Thyroid gland (tissue), 4 donors: ENCODE results near the gene SLC16A5. TPM values are rescaled to one million over a fixed set of nuclear protein-coding genes. Genes with fewer than 3 reads are reported as not detected.
"Not testable (repeated sequence)": the region's sequence is repeated elsewhere in the genome, so short reads cannot be mapped to it uniquely, and the experiment has no call there.

Source experiments
- DNase-seq, 2 donors: peaks; one replicate each; pipeline ENCODE4 v3.0.0-alpha.2; 2019
- H3K27ac ChIP-seq, 3 donors: fragments of 200-600 bp; sonication (generic); 1 replicate in 2 of 3; 2 replicates in 1 of 3; pipeline ENCODE4 v1.5.1; 2016 to 2019; ENCODE audit warnings: mild to moderate bottlenecking in 1 of 3, moderate library complexity in 1 of 3
- H3K27me3 ChIP-seq: fragments of 200-600 bp; sonication (generic); one replicate; pipeline ENCODE4 v1.5.1; 2019
- H3K36me3 ChIP-seq, 2 donors: fragments of 200-600 bp; sonication (generic); one replicate each; pipeline ENCODE4 v1.5.1; 2016 to 2019
- H3K4me1 ChIP-seq, 2 donors: fragments of 200-600 bp; sonication (generic); one replicate each; pipeline ENCODE4 v1.5.1; 2017 to 2019
- H3K4me3 ChIP-seq, 3 donors: fragments of 200-600 bp; sonication (generic); replicated peaks in 1 of 3; 1 replicate in 2 of 3; 2 replicates in 1 of 3; pipeline ENCODE4 v1.5.1; 2016; ENCODE audit warnings: mild to moderate bottlenecking in 1 of 3
- H3K9me3 ChIP-seq: fragments of 200-600 bp; sonication (generic); one replicate; pipeline ENCODE4 v1.5.1; 2017
- POLR2A ChIP-seq, 2 donors: fragments of 450-650 bp; IDR thresholded peaks; one replicate each; pipeline ENCODE4 v1.6.1; 2017; ENCODE audit warnings: antibody characterized with exemption in 2 of 2, mild to moderate bottlenecking in 2 of 2, moderate library complexity in 1 of 2
- WGBS, 2 donors: methylation state at CpG; one replicate each; pipeline ENCODE4 v1.1.5; 2017; 5-methylcytosine and 5-hydroxymethylcytosine counted together
- intact Hi-C: fragments of 100-400 bp; cut with DNase I; formaldehyde crosslinking; loops from one replicate; pipeline ENCODE4 v1.15.1; 2023
- total RNA-seq, 4 donors: library from RNA; depleted of rRNA; stranded (reverse); fragments of >200 nt; gene quantifications; one replicate each; pipeline ENCODE4 v1.2.3, GENCODE V29; 2016
- TF ChIP-seq, protein P1 (sequence below), 6 experiments: fragments of 200-600 bp in 3 of 6; fragments of 450-650 bp in 3 of 6; sonication (generic) in 3 of 6; IDR thresholded peaks; one replicate each; pipeline ENCODE4 v1.5.1; 2016 to 2019; ENCODE audit warnings: antibody characterized with exemption in 6 of 6, mild to moderate bottlenecking in 2 of 6, inconsistent platforms in 1 of 6, moderate library complexity in 1 of 6

SLC16A5 gene
- total RNA-seq, 4 donors from 2014 or later: 24.1 to 40.3 (median 27.6) TPM

DNA sequence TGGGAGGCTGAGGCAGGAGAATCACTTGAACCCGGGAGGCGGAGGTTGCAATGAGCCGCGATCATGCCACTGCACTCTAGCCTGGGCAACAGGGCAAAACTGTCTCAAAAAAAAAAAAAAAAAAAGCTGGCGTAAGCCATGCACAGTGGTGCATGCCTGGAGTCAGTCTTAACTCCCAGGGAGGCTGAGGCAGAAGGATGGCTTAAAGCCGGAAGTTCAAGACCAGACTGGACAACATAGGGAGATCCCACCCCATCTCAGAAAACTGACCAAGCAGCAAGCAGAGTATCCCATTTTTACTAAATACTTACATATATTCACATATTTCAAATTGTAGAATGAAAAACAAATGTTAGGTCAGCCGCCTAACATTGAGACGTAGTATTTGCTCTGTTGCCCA lies 39.2 kb downstream of the SLC16A5 start:
- Histone ChIP-seq H3K4me3 (no peak overlapping the region), H3K9me3 (no peaks in the 10 kb centered on the region), H3K27ac (peak overlapping the region in 1 of 3 donors; percentile 10), H3K36me3 (peaks cover 0 to 5% of the 10 kb centered on the region in 2 donors), H3K4me1 (peaks cover 2 to 22% of the 10 kb centered on the region in 2 donors), H3K27me3 (no peaks in the 10 kb centered on the region)
- intact Hi-C loops: no loop called here
- 86 to 97% methylated on average over 8 of the region's 8 CpGs for WGBS, 2 donors
- TF ChIP-seq, protein P1, sequence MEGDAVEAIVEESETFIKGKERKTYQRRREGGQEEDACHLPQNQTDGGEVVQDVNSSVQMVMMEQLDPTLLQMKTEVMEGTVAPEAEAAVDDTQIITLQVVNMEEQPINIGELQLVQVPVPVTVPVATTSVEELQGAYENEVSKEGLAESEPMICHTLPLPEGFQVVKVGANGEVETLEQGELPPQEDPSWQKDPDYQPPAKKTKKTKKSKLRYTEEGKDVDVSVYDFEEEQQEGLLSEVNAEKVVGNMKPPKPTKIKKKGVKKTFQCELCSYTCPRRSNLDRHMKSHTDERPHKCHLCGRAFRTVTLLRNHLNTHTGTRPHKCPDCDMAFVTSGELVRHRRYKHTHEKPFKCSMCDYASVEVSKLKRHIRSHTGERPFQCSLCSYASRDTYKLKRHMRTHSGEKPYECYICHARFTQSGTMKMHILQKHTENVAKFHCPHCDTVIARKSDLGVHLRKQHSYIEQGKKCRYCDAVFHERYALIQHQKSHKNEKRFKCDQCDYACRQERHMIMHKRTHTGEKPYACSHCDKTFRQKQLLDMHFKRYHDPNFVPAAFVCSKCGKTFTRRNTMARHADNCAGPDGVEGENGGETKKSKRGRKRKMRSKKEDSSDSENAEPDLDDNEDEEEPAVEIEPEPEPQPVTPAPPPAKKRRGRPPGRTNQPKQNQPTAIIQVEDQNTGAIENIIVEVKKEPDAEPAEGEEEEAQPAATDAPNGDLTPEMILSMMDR (IDR thresholded peaks at IDR 0.05): no peak
- TF ChIP-seq POLR2A (IDR thresholded peaks at IDR 0.05): no peak
- no peak for DNase-seq

DNA sequence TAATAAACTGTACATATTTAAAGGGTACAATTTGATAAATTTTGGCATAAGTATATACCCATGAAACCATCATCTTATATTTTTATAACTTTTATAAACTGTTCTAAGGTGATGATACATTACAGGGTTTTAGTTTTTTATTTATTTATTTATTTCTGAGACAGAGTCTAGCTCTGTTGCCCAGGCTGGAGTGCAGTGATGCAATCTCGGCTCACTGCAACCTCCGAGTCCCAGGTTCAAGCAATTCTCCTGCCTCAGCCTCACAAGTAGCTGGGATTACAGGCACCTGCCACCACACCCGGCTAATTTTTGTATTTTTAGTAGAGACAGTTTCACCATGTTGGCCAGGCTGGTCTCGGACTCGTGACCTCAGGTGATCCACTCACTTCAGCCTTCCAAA lies 40.2 kb downstream of the SLC16A5 start:
- H3K27me3 ChIP-seq, H3K9me3 ChIP-seq, H3K4me3 ChIP-seq, intact Hi-C loops, H3K36me3 ChIP-seq: not testable (repeated sequence)
- H3K4me1 ChIP-seq: peaks cover 6 to 28% of the 10 kb centered on the region in 2 donors
- WGBS, 2 donors: 61 to 70% methylated on average over 5 of the region's 5 CpGs
- peak; percentile 33 to 40 for DNase-seq
- H3K27ac ChIP-seq: peak overlapping the region in 2 of 3 donors; percentile 10 to 41

DNA sequence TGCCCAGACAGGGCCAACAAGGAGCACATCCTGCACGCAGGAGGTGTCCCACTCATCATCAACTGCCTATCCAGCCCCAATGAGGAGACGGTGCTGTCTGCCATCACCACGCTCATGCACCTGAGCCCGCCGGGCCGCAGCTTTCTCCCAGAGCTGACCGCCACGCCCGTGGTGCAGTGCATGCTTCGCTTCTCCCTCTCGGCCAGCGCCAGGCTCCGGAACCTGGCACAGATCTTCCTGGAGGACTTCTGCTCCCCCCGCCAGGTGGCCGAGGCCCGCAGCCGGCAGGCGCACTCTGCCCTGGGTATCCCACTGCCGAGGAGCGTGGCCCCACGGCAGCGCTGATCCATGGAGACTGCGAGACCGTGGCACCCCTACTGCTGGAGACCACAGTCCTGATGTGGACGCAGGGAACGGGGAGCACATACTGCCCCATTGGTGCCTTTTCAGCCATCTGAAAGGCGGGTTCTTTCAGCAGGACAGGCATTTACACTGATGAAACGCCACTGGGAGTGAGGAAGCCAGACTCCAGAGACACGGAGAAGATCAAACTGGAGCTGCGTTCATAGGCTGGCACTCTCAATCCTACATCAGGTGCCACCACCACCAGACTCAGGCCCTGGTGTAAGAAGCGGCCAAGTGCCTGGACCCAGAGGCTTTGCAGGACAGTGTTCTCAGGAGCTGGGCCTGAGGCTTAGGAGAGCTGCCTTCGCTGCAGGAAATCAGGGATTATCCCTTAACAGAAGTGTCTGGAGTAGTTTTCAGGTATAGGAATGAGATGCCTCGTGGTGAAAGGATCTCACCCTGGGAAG lies 41.1 kb downstream of the SLC16A5 start:
- WGBS, 2 donors: 92 to 93% methylated on average over 20 to 30 of the region's 33 CpGs
- TF ChIP-seq, protein P1 (IDR thresholded peaks at IDR 0.05): no peak
- DNase-seq: no peak
- Histone ChIP-seq H3K4me1 (peaks cover 6 to 28% of the 10 kb centered on the region in 2 donors), H3K27ac (no peak overlapping the region), H3K27me3 (no peaks in the 10 kb centered on the region), H3K9me3 (no peaks in the 10 kb centered on the region), H3K4me3 (no peak overlapping the region), H3K36me3 (peaks cover 0 to 5% of the 10 kb centered on the region in 2 donors)
- intact Hi-C loops: no loop called here

DNA sequence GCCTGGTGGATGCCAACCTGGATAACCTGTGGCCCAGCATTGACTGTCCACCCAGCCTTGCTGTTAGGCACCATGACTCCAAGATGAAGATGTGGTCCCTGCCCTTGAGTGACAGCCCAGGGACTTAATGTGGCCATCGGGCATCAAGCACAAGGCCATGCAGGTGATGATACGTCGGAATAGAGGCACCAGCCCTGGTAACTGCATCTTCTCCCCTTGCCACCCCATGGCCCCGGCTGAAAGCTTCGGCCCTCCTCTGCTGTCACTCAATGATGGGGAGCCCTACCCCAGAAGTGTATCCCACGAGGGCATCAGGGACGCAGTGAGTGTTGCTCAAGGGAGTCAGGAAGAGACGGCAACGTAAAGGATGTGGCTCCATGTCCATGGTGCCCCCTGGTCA lies 41.8 kb downstream of the SLC16A5 start:
- Histone ChIP-seq H3K36me3 (peaks cover 0 to 5% of the 10 kb centered on the region in 2 donors), H3K9me3 (no peaks in the 10 kb centered on the region), H3K27ac (no peak overlapping the region), H3K27me3 (no peaks in the 10 kb centered on the region), H3K4me3 (no peak overlapping the region), H3K4me1 (peaks cover 6 to 21% of the 10 kb centered on the region in 2 donors)
- TF ChIP-seq POLR2A (IDR thresholded peaks at IDR 0.05): no peak
- TF ChIP-seq, protein P1 (IDR thresholded peaks at IDR 0.05): no peak
- no peak for DNase-seq
- intact Hi-C loops: no loop called here
- WGBS, 2 donors: 89 to 95% methylated on average over 8 to 9 of the region's 9 CpGs

DNA sequence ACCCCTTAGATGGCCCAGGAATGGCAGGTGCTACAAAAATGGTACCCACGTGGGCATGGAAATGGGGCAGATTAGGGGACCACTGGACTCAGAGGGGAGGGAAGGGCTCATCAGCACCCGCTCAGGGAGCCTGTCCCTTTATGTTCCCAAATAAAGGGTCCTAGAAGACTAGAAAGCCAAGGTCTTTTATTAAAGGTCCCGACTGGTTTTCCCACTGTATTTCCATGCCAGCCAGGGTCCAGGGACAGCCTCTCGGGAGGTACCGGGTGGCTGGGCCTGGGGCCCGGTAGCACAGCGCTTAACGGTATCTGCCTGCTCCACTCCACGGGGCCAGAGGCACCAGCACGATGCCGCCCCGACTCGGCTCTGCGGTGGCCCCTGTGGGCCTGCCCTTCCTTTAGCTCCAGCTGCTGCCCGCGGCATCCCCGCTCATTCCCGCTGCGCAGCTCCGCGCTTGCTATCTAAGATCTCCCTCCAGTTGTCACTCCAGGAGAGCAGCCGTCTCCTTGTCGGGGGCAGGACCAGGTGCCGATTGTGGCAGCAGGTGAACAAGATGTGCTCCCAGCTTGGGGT lies 42.4 kb downstream of the SLC16A5 start:
- no peak overlapping the region for H3K4me3 ChIP-seq
- intact Hi-C loops: no loop called here
- WGBS, 2 donors: 79 to 85% methylated on average over 24 of the region's 24 CpGs
- H3K4me1 ChIP-seq: peaks cover 6 to 15% of the 10 kb centered on the region in 2 donors
- TF ChIP-seq POLR2A (IDR thresholded peaks at IDR 0.05): no peak
- TF ChIP-seq, protein P1 (IDR thresholded peaks at IDR 0.05): no peak
- H3K9me3 ChIP-seq: no peaks in the 10 kb centered on the region
- H3K27me3 ChIP-seq: no peaks in the 10 kb centered on the region
- H3K36me3 ChIP-seq: peaks cover 0 to 5% of the 10 kb centered on the region in 2 donors
- no peak for DNase-seq
- peak overlapping the region in 1 of 3 donors; percentile 73 for H3K27ac ChIP-seq
